Upper lobe of right lung (tissue), 1 donor: Measurements from ENCODE around the gene TNFRSF6B. TPM values are rescaled to one million over a fixed set of nuclear protein-coding genes. Genes with fewer than 3 reads are reported as not detected.

Experiments
- ATAC-seq: fragments of 200-7000 bp; cut with Tn5 transposase; one replicate; pipeline ENCODE4 v1.9.1; 2020; ENCODE audit warnings: mild to moderate bottlenecking, moderate library complexity
- DNase-seq: peaks from one replicate; pipeline ENCODE4 v3.0.0-alpha.2; 2020
- H3K27ac ChIP-seq: fragments of 200-600 bp; one replicate; pipeline ENCODE4 v1.8.0; 2022
- H3K27me3 ChIP-seq: fragments of 200-600 bp; one replicate; pipeline ENCODE4 v1.8.0; 2022; ENCODE audit warnings: mild to moderate bottlenecking
- H3K36me3 ChIP-seq: fragments of 200-600 bp; one replicate; pipeline ENCODE4 v1.8.0; 2022
- H3K4me1 ChIP-seq: fragments of 200-600 bp; one replicate; pipeline ENCODE4 v1.8.0; 2022
- H3K4me3 ChIP-seq: fragments of 200-600 bp; one replicate; pipeline ENCODE4 v1.8.0; 2022; ENCODE audit warnings: mild to moderate bottlenecking
- H3K9me3 ChIP-seq: fragments of 200-600 bp; one replicate; pipeline ENCODE4 v1.8.0; 2022
- intact Hi-C: fragments of 100-400 bp; cut with DNase I; formaldehyde crosslinking; loops from one replicate; pipeline ENCODE4 v1.11.0; 2022
- total RNA-seq: library from RNA; stranded (reverse); fragmentation: NEBNext Ultra II Directional; extraction: Animal tissue kit (Norgen Biotek cat#: 25700); gene quantifications from one replicate; pipeline ENCODE4 v1.2.1, GENCODE V29; 2021
- TF ChIP-seq, protein P1 (sequence below): fragments of 200-600 bp; IDR thresholded peaks from one replicate; pipeline ENCODE4 v1.8.0; 2022; ENCODE audit warnings: antibody characterized with exemption
- donor health status: DM: no; HTN: yes; CAD: no; lungs with severe emphysema.

TNFRSF6B gene
- total RNA-seq, 1 donor from 2014 or later: 14.4 TPM

DNA sequence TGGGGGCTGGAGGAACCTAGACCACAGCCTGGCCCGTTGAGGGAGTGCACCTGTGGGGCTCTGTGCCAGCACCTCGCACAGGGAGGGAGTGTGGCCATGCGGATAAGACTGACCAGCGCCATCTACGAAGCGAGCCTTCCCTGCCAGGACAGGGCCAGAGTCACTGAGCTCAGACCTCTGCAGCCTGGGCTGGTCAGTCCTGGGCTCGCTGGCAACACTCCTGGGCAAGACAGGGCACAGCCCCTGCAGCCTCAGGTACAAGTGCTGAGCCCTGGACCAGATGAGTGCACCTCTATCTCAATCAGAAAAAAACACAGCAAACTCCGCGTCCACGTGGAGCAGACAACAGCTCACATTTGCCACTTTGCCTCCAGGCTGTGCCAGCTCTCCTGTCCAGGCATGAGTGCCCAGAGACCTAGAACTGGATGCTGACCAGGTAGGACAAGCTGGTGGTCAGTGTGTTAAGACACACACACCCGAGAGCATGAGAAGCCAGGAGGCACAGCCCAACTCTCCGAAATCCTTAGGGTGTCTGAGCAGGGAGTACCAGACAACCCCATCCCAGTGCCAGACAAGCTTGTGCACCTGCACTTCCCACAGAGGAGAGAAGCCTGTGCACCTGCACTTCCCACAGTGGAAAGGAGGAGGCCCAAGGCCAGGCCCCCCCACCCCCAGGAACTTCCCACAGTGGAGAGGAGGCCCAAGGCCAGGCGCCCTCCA lies 6.5 kb downstream of the TNFRSF6B start:
- H3K9me3 ChIP-seq: no peaks in the 10 kb centered on the region
- H3K4me3 ChIP-seq: no peak overlapping the region
- TF ChIP-seq, protein P1, sequence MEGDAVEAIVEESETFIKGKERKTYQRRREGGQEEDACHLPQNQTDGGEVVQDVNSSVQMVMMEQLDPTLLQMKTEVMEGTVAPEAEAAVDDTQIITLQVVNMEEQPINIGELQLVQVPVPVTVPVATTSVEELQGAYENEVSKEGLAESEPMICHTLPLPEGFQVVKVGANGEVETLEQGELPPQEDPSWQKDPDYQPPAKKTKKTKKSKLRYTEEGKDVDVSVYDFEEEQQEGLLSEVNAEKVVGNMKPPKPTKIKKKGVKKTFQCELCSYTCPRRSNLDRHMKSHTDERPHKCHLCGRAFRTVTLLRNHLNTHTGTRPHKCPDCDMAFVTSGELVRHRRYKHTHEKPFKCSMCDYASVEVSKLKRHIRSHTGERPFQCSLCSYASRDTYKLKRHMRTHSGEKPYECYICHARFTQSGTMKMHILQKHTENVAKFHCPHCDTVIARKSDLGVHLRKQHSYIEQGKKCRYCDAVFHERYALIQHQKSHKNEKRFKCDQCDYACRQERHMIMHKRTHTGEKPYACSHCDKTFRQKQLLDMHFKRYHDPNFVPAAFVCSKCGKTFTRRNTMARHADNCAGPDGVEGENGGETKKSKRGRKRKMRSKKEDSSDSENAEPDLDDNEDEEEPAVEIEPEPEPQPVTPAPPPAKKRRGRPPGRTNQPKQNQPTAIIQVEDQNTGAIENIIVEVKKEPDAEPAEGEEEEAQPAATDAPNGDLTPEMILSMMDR: no peak
- DNase-seq (peak; percentile 59), ATAC-seq (no peak)
- peaks cover 32% of the 10 kb centered on the region for H3K36me3 ChIP-seq
- H3K27me3 ChIP-seq: no peaks in the 10 kb centered on the region
- H3K4me1 ChIP-seq: peaks cover 11% of the 10 kb centered on the region
- no peak overlapping the region for H3K27ac ChIP-seq
- intact Hi-C loops: no loop called here

DNA sequence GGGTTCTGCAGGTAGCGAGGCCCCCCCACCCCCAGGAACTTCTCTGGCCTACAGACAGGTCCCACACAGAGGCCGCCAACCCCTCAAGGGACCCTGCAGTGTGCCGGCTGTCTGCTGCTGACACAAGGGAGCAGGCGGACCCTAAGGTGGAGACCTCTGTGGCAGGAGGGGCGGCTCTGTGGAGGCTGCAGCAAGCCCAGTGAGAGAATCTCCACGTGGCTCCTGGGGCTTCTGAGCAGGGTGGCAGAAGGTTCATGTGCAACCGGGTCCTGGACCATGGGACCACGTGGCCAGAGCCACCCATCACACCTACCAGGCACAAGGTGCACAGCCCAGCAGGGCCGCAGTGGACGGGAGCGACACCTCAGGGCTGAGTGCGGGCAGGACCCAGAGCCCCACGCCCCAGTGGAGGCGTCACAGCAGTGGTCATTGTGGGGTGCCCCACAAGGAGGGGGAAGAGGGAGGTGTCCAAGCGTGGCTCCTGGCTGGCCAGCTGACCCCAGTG lies 7.1 kb downstream of the TNFRSF6B start:
- intact Hi-C loops: no loop called here
- H3K9me3 ChIP-seq: no peaks in the 10 kb centered on the region
- DNase-seq (peak; percentile 64), ATAC-seq (no peak)
- no peaks in the 10 kb centered on the region for H3K27me3 ChIP-seq
- TF ChIP-seq, protein P1: no peak
- no peak overlapping the region for H3K4me3 ChIP-seq
- no peak overlapping the region for H3K27ac ChIP-seq
- H3K36me3 ChIP-seq: peaks cover 32% of the 10 kb centered on the region
- H3K4me1 ChIP-seq: peaks cover 12% of the 10 kb centered on the region

DNA sequence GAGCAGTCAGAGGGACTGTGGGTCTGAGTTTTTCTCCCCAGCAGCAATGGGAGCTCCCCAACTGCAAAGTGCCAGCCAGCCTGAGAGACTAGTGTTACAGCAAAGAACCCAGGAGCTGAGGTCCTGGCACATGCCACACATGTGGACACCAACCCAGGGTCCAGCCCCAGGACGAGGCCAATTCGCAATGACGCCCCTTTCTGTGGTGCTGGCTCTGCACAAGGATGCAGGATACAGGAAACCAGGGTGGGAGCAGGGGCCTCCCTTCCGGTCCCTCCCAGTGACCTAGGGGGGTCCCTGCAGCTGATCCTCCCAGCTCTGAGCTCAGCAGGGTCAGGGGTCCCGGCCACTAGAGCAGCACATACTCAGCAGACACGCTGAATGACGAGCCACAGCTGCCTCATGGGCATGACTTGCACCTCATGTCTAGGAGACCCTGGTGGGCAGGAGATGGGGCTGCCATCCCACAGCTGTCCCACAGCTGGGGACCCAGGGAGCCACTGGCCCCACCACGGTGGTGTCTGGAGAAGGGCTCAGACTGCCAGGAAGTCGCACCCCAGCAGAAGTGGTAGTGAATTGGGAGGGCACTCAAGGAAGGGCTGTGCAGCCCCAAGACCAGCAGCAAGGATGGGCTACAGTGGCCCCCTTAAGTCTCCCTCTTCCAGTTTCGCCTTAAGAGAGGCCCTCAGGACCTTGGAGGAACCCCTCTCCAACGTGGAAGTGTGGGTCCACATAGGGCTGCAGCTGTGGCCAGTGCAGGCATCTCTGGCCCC lies 7.7 kb downstream of the TNFRSF6B start:
- TF ChIP-seq, protein P1: no peak
- no peaks in the 10 kb centered on the region for H3K27me3 ChIP-seq
- H3K9me3 ChIP-seq: no peaks in the 10 kb centered on the region
- peaks cover 19% of the 10 kb centered on the region for H3K4me1 ChIP-seq
- peak; percentile 60 for DNase-seq
- peaks cover 34% of the 10 kb centered on the region for H3K36me3 ChIP-seq
- intact Hi-C loops: no loop called here
- H3K4me3 ChIP-seq: no peak overlapping the region
- ATAC-seq: no peak
- H3K27ac ChIP-seq: no peak overlapping the region

DNA sequence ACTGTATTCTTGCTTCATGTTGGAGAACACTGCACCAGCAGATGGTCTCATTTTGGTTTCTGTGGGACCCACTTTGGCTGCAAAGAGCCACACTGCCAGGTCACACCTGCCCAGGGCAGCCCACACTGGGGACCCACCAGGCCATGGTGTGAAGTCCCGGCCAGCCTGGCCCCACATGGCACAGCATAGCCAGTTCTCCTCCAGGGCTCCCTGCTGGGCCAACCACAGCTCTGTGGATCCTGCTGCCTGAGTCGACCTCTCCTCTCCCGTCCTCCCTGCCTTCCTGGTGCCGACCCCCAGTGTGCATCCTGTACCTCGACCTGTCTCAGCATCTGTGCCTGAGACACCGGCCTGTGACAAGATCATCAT lies 8.3 kb downstream of the TNFRSF6B start:
- Histone ChIP-seq H3K4me1 (peaks cover 24% of the 10 kb centered on the region), H3K9me3 (no peaks in the 10 kb centered on the region), H3K27ac (no peak overlapping the region), H3K36me3 (peaks cover 40% of the 10 kb centered on the region), H3K4me3 (no peak overlapping the region), H3K27me3 (no peaks in the 10 kb centered on the region)
- TF ChIP-seq, protein P1: no peak
- DNase-seq (no peak), ATAC-seq (no peak)
- intact Hi-C loops: no loop called here

DNA sequence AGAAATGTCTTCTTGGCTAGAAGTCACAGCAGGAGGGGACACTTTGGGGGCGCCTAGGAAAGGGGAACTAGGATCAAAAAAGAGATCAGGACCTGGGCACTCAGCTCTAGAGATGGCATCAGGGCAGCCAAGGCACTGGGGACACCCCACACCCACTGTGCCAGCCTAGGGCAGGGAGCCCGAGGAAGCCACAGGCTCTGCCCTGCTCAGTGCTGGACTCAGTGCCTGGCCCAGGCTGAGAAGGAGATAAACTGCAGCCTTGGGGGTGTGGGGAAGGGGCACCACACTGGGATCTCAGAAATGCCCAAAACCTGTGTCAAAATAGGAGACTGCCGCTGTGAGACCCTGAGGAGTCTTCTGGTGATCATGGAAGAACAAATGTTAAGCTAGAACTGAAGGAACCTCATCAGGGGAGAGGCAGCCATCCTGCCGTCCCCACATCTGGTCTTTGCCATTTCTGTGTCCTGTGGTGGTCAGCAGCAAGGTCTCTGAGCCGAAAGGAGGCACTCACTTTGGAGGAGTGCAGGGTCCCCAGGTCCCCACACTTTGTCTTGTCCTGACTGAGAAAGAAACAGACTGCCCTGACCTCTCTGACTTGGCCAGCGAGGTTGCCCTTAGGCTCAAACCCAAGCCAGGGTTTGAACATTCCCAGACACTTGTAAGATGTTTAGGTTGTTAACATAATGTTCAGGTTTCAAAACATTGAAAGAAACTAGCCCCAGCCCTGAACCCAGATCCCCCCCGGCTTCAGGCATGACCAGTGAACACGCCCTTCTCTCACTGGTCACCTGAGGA lies 9.0 kb downstream of the TNFRSF6B start:
- Histone ChIP-seq H3K4me3 (no peak overlapping the region), H3K27ac (no peak overlapping the region), H3K36me3 (peaks cover 47% of the 10 kb centered on the region), H3K27me3 (no peaks in the 10 kb centered on the region), H3K4me1 (peaks cover 24% of the 10 kb centered on the region), H3K9me3 (no peaks in the 10 kb centered on the region)
- TF ChIP-seq, protein P1: no peak
- DNase-seq (no peak), ATAC-seq (no peak)
- intact Hi-C loops: no loop called here
